Amygdala (tissue), 56 donors: ENCODE results near the gene SPOCK3.

Source experiments
- DNase-seq, 56 donors: peaks; one replicate each; lab custom pipeline; 2025; lab: John Stamatoyannopoulos, UW

The SPOCK3 gene

GRCh38 chr4:167177925-167178324 is 56.4 kb downstream of the SPOCK3 start:
- peak in 1 of 56 donors; percentile 0 for DNase-seq

GRCh38 chr4:167176723-167177367 is 57.4 kb downstream of the SPOCK3 start:
- DNase-seq, result no peak

GRCh38 chr4:167171928-167172327 is 62.4 kb downstream of the SPOCK3 start:
- DNase-seq, result peak in 5 of 56 donors; percentile 0 to 19 (median 5)

- peak in 10 of 56 donors; percentile 0 to 26 (median 7) for DNase-seq
These were observed 65.7 kb downstream of the SPOCK3 start for GRCh38 chr4:167168611-167169010.

GRCh38 chr4:167150587-167150986 is 83.7 kb downstream of the SPOCK3 start:
- DNase-seq, result no peak

- no peak for DNase-seq
These were observed 89.7 kb downstream of the SPOCK3 start for GRCh38 chr4:167144605-167145004.

- DNase-seq, result no peak
These were observed 91.3 kb downstream of the SPOCK3 start for GRCh38 chr4:167143018-167143417.

- no peak for DNase-seq
These were observed 98.0 kb downstream of the SPOCK3 start for GRCh38 chr4:167136270-167136669.

- no peak for DNase-seq
These were observed 105.1 kb downstream of the SPOCK3 start for GRCh38 chr4:167129146-167129545.

GRCh38 chr4:167119392-167119791 is 114.9 kb downstream of the SPOCK3 start:
- DNase-seq, result no peak

- DNase-seq, result no peak
These were observed 117.0 kb downstream of the SPOCK3 start for GRCh38 chr4:167117273-167117672.

- no peak for DNase-seq
These were observed 119.8 kb downstream of the SPOCK3 start for GRCh38 chr4:167114416-167114971.

GRCh38 chr4:167111622-167112021 is 122.7 kb downstream of the SPOCK3 start:
- DNase-seq, result no peak

- DNase-seq, result no peak
These were observed 123.2 kb downstream of the SPOCK3 start for GRCh38 chr4:167111092-167111491.

GRCh38 chr4:167109859-167110258 is 124.4 kb downstream of the SPOCK3 start:
- DNase-seq, result no peak

- DNase-seq, result no peak
These were observed 128.4 kb downstream of the SPOCK3 start for GRCh38 chr4:167105857-167106256.

GRCh38 chr4:167102475-167102874 is 131.8 kb downstream of the SPOCK3 start:
- DNase-seq, result peak in 3 of 56 donors; percentile 2 to 13 (median 2)

- DNase-seq, result no peak
These were observed 133.3 kb downstream of the SPOCK3 start for GRCh38 chr4:167101035-167101434.

- DNase-seq, result peak in 15 of 56 donors; percentile 1 to 71 (median 15)
These were observed 134.2 kb downstream of the SPOCK3 start for GRCh38 chr4:167100120-167100519.

GRCh38 chr4:167088115-167088514 is 146.2 kb downstream of the SPOCK3 start:
- no peak for DNase-seq

GRCh38 chr4:167084321-167084720 is 150.0 kb downstream of the SPOCK3 start:
- no peak for DNase-seq

- no peak for DNase-seq
These were observed 154.5 kb downstream of the SPOCK3 start for GRCh38 chr4:167079762-167080161.
